B cell (primary cell): ENCODE data around the gene PPARG. TPM values are rescaled to one million over a fixed set of nuclear protein-coding genes. Genes with fewer than 3 reads are reported as not detected.

ENCODE experiments used
- ATAC-seq: fragments of 200-7000 bp; cut with Tn5 transposase; one replicate; pipeline ENCODE4 v1.10.0; 2021; ENCODE audit warnings: low read depth, mild to moderate bottlenecking, moderate number of reproducible peaks, moderate library complexity
- CTCF ChIA-PET: fragments of 350-600 bp; sonication (Branson Sonifier 250); formaldehyde crosslinking; loops from one replicate; lab custom pipeline; 2021; ENCODE audit warnings: antibody characterized with exemption, inconsistent platforms; lab: Charles Lee
- POLR2A ChIA-PET: fragments of 350-600 bp; sonication (Branson Sonifier 250); formaldehyde crosslinking; loops from one replicate; lab custom pipeline; 2021; ENCODE audit warnings: antibody characterized with exemption; lab: Charles Lee
- DNase-seq: peaks from one replicate; pipeline ENCODE4 v3.0.0; 2013
- H2AFZ ChIP-seq: 2 replicates; pipeline ENCODE4 v1.6.1; 2012; ENCODE audit warnings: mild to moderate bottlenecking, low read depth, low read length; ENCODE audit not compliant: insufficient read depth, poor library complexity, severe bottlenecking
- H3K27ac ChIP-seq, 2 donors: 1 replicate in 1 of 2; 2 replicates in 1 of 2; pipeline ENCODE4 v1.5.1; 2012 to 2013; ENCODE audit warnings: low read length in 2 of 2, mild to moderate bottlenecking in 2 of 2, moderate library complexity in 1 of 2
- H3K27me3 ChIP-seq, 4 experiments: fragments of 200-600 bp in 1 of 4; sonication (generic) in 1 of 4; replicated peaks in 1 of 4; 1 replicate in 2 of 4; 2 replicates in 2 of 4; pipeline versions ENCODE4 v1.6.1 to v1.7.0; 2013 to 2016; ENCODE audit warnings: low read length in 3 of 4, mild to moderate bottlenecking in 2 of 4, mixed read lengths in 1 of 4, moderate library complexity in 1 of 4; ENCODE audit not compliant: insufficient read depth in 4 of 4, control insufficient read depth in 3 of 4; ENCODE audit errors: control extremely low read depth in 1 of 4
- H3K36me3 ChIP-seq, 2 experiments: replicated peaks in 1 of 2; 1 replicate in 1 of 2; 2 replicates in 1 of 2; pipeline versions ENCODE4 v1.6.1 to v1.7.1; 2013; ENCODE audit warnings: low read length in 1 of 2; ENCODE audit not compliant: insufficient read depth in 2 of 2, control insufficient read depth in 1 of 2; ENCODE audit errors: control extremely low read depth in 1 of 2, extremely low read depth in 1 of 2
- H3K4me1 ChIP-seq, 2 donors: fragments of 200-600 bp in 1 of 2; sonication (generic) in 1 of 2; 1 replicate in 1 of 2; 2 replicates in 1 of 2; pipeline versions ENCODE4 v1.5.1 to v1.6.1; 2013 to 2017; ENCODE audit warnings: low read length in 2 of 2; ENCODE audit not compliant: control insufficient read depth in 2 of 2, insufficient read depth in 2 of 2
- H3K4me2 ChIP-seq: replicated peaks from 2 replicates; pipeline ENCODE3; 2012; ENCODE audit warnings: mild to moderate bottlenecking, low read depth, low read length; ENCODE audit not compliant: poor library complexity, severe bottlenecking
- H3K4me3 ChIP-seq, 5 experiments: fragments of 200-600 bp in 1 of 5; sonication (generic) in 1 of 5; 1 replicate in 3 of 5; 2 replicates in 2 of 5; pipeline versions ENCODE4 v1.5.1 to v1.7.0; 2011 to 2016; ENCODE audit warnings: low read length in 4 of 5, mild to moderate bottlenecking in 4 of 5, low read depth in 2 of 5, control low read depth in 1 of 5, moderate library complexity in 1 of 5; ENCODE audit not compliant: insufficient read depth in 1 of 5; ENCODE audit errors: control extremely low read depth in 1 of 5, extremely low read depth in 1 of 5
- H3K79me2 ChIP-seq: fragments of 200-600 bp; sonication (generic); one replicate; pipeline ENCODE4 v1.6.0; 2016; ENCODE audit warnings: low read length; ENCODE audit not compliant: control insufficient read depth, insufficient read depth
- H3K9ac ChIP-seq: fragments of 200-600 bp; sonication (generic); 2 replicates; pipeline ENCODE4 v1.6.1; 2017; ENCODE audit warnings: mild to moderate bottlenecking, low read length, moderate library complexity
- H3K9me3 ChIP-seq, 3 donors: one replicate each; pipeline versions ENCODE4 v1.6.1 to v1.7.1; 2013; ENCODE audit warnings: low read length in 2 of 3; ENCODE audit not compliant: control insufficient read depth in 2 of 3, insufficient read depth in 1 of 3; ENCODE audit errors: control extremely low read depth in 1 of 3
- H4K20me1 ChIP-seq: 2 replicates; pipeline ENCODE4 v1.6.0; 2012; ENCODE audit warnings: mild to moderate bottlenecking, low read length; ENCODE audit not compliant: insufficient read depth, control insufficient read depth, poor library complexity, severe bottlenecking
- H3K27ac Mint-ChIP-seq: one replicate; pipeline ENCODE4 v1.8.0; 2021; ENCODE audit warnings: mixed read lengths
- H3K27me3 Mint-ChIP-seq: one replicate; pipeline ENCODE4 v1.8.0; 2021; ENCODE audit warnings: mixed read lengths
- H3K4me1 Mint-ChIP-seq: one replicate; pipeline ENCODE4 v1.8.0; 2021; ENCODE audit warnings: mixed read lengths
- H3K4me3 Mint-ChIP-seq: one replicate; pipeline ENCODE4 v1.8.0; 2021; ENCODE audit warnings: mixed read lengths
- H3K9me3 Mint-ChIP-seq: one replicate; pipeline ENCODE4 v1.8.0; 2022; ENCODE audit warnings: mixed read lengths; ENCODE audit not compliant: insufficient read depth
- CTCF ChIP-seq: fragments of 200-600 bp; IDR thresholded peaks from one replicate; pipeline ENCODE4 v1.8.0; 2022; ENCODE audit warnings: antibody characterized with exemption, mild to moderate bottlenecking
- EZH2 ChIP-seq: IDR thresholded peaks from 2 replicates; pipeline ENCODE4 v1.6.1; 2012; ENCODE audit warnings: borderline replicate concordance, low read depth, mild to moderate bottlenecking, moderate library complexity, low read length; ENCODE audit not compliant: insufficient read depth, poor library complexity, severe bottlenecking
- WGBS: methylation state at CpG from one replicate; pipeline ENCODE4 v1.1.5; 2013; ENCODE audit warnings: missing lambda C conversion rate; ENCODE audit not compliant: insufficient coverage; 5-methylcytosine and 5-hydroxymethylcytosine counted together
- intact Hi-C: fragments of 100-400 bp; cut with micrococcal nuclease; formaldehyde crosslinking; loops from one replicate; pipeline ENCODE4 v1.10.0; 2022
- polyA plus RNA-seq: library from polyadenylated mRNA; depleted of rRNA; stranded (reverse); fragments of >200 nt; gene quantifications from 2 replicates; pipeline ENCODE4 v1.2.3, GENCODE V29; 2012
- total RNA-seq, 2 donors: library from RNA; stranded (reverse); fragments of 120-200 nt in 1 of 2; gene quantifications; 1 replicate in 1 of 2; 2 replicates in 1 of 2; pipeline versions ENCODE4 v1.2.3 to v1.2.4, GENCODE V29; 2013 to 2022

Gene PPARG
- total and polyA plus RNA-seq, 2 donors (not counting 1 experiment from before 2014, with no cell fraction given) = 0.12 to 0.44 TPM

- ChIA-PET CTCF (interaction anchor here (1.2 kb wide), 1 partner anchor 312 kb away, joined by 3 read pairs; no protein-coding TSS in a partner anchor), POLR2A (no interaction called here)
- H3K4me1 Mint-ChIP-seq = no peaks in the 10 kb centered on the region
- no peak for DNase-seq
- no peaks in the 10 kb centered on the region for H3K4me1 ChIP-seq
- no peak overlapping the region for H3K9ac ChIP-seq
- H3K4me3 Mint-ChIP-seq = no peak overlapping the region
- intact Hi-C loops = no loop called here
- H3K4me3 ChIP-seq = no peak overlapping the region
- H3K27ac Mint-ChIP-seq = no peak overlapping the region
- TF ChIP-seq CTCF (no peak), EZH2 (no peak)
- H3K4me2 ChIP-seq = no peak overlapping the region
- no peak for ATAC-seq
- peaks cover 10% of the 10 kb centered on the region for H3K27me3 Mint-ChIP-seq
- H3K79me2 ChIP-seq = no peaks in the 10 kb centered on the region
- no peaks in the 10 kb centered on the region for H3K27me3 ChIP-seq
- 98% methylated on average over 5 of the region's 8 CpGs for WGBS
- no peak overlapping the region for H3K27ac ChIP-seq
- no peak overlapping the region for H2AFZ ChIP-seq
- peaks cover 1% of the 10 kb centered on the region for H3K9me3 Mint-ChIP-seq
- H3K9me3 ChIP-seq = no peaks in the 10 kb centered on the region
- no peaks in the 10 kb centered on the region for H3K36me3 ChIP-seq
- no peaks in the 10 kb centered on the region for H4K20me1 ChIP-seq
These were observed 161.2 kb downstream of the PPARG start for GRCh38 chr3:12449889-12450682.

GRCh38 chr3:12451481-12451880, 162.6 kb downstream of the PPARG start:
- H3K4me1 ChIP-seq = no peaks in the 10 kb centered on the region
- H3K36me3 ChIP-seq = no peaks in the 10 kb centered on the region
- POLR2A ChIA-PET = no interaction called here
- intact Hi-C loops = no loop called here
- H3K9me3 ChIP-seq = no peaks in the 10 kb centered on the region
- H3K9me3 Mint-ChIP-seq = peaks cover 1% of the 10 kb centered on the region
- 93% methylated on average over 5 of the region's 5 CpGs for WGBS
- H3K27me3 Mint-ChIP-seq = no peaks in the 10 kb centered on the region
- H3K4me2 ChIP-seq = no peak overlapping the region
- H3K27ac Mint-ChIP-seq = no peak overlapping the region
- CTCF ChIA-PET = no interaction called here
- H3K79me2 ChIP-seq = no peaks in the 10 kb centered on the region
- TF ChIP-seq CTCF (no peak), EZH2 (no peak)
- ATAC-seq = no peak
- H2AFZ ChIP-seq = no peak overlapping the region
- no peak for DNase-seq
- no peak overlapping the region for H3K27ac ChIP-seq
- H3K4me1 Mint-ChIP-seq = no peaks in the 10 kb centered on the region
- no peak overlapping the region for H3K4me3 ChIP-seq
- H3K9ac ChIP-seq = no peak overlapping the region
- H3K27me3 ChIP-seq = no peaks in the 10 kb centered on the region
- H4K20me1 ChIP-seq = no peaks in the 10 kb centered on the region
- H3K4me3 Mint-ChIP-seq = no peak overlapping the region
